Hindlimb muscle (tissue), 1 donor: ENCODE data around the gene ASPRV1. TPM values are rescaled to one million over a fixed set of nuclear protein-coding genes. Genes with fewer than 3 reads are reported as not detected.
"Not testable (repeated sequence)": the region's sequence is repeated elsewhere in the genome, so short reads cannot be mapped to it uniquely, and the experiment has no call there.

Experiments used
- DNase-seq: peaks from one replicate; pipeline ENCODE4 v3.0.0-alpha.2; 2013
- polyA plus RNA-seq: library from polyadenylated mRNA; unstranded; fragments of 120-200 nt; gene quantifications from one replicate; pipeline ENCODE4 v1.2.1, GENCODE V29; 2013; ENCODE audit not compliant: insufficient read length

ASPRV1 gene
- polyA plus RNA-seq, result 3.4 TPM

DNA sequence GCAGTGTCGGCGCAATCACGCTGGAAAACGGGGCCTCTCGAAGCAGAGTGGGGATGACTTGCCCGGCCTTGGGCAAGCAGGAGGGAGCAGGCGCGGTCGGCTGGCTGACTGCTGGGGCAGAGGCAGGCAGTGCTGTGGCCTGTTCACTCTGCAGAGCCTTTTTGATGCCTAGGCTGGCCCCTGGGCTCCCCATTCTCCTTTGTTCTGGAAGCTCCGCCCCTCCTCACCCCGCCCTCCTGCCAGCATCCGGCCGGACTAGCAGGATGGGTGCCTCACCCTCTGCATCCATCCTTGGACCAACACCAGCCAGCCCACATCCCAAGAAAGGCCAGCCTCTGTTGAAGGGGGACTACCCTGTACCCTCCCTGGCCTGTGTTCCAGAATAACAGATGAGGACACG, at the start of gene ASPRV1:
Gene ASPRV1, minus strand, starts transcription at position 136 of the 400 bp plus-strand sequence. CDS start 195 bp downstream, outside the sequence.
- DNase-seq, result no peak

DNA sequence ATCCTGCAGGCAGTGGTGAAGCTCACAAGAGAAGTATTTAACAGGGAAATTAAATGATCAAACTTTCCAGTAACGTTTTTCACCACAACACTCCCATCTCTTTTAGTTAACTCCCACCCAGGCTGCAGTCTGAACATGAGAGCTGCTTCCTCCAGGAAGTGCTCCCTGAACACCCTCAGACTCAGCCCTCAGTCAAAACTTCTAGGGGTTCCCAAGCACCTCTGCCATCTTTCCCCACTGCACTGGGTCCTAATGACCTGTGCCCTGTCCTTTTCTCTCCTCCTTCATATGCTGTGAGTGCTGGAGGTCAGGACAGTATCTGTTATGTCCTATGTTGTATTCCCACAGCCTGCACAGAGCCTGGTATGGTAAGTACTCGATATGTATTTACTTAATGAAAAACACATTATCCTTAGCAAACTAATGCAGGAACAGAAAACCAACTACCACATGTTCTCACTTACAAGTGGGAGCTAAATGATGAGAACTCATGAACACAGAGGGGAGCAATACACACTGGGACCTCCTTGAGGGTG, 49.2 kb upstream of the ASPRV1 start:
- no peak for DNase-seq

DNA sequence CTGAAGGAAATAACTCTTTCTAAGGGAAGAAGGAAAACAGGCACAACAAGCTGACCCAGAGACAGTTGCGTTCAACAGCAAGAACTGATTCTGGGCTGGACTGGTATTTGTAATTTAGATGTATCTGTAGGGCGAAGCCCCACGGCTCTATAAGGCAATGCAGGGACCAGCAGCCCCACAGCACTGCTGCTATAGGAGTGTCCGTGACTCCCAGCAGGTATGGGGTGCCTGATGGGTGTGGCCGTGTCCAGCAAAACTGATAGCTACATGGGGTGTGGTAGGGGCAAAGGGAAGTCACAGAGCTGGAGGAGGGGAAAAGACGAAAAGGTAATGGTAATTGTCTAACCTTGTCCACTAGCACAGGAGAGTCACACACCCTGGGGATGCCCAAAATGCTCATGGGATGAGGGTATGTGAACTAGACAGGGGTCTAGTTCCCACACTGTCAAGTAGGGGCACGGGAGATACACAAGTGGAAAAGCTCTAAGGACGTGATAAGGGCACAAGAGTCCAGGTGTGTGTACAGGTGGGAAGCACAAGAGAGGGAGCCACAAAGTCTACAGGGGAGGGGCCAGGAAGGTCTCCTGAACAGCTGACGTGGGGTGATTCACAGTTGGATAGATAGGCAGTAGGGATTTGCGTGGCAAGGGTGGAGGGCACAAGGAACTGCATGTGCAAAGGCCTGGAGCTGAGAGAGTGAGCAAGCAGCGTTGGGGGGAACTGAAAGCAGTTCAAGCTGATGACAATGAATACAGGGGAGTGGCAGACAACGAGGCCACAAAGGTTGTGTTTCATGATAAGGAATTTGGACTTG, 48.5 kb upstream of the ASPRV1 start:
- DNase-seq, result no peak

GRCh38 chr2:70008290-70008689, 46.9 kb upstream of the ASPRV1 start:
- DNase-seq, result no peak

DNA sequence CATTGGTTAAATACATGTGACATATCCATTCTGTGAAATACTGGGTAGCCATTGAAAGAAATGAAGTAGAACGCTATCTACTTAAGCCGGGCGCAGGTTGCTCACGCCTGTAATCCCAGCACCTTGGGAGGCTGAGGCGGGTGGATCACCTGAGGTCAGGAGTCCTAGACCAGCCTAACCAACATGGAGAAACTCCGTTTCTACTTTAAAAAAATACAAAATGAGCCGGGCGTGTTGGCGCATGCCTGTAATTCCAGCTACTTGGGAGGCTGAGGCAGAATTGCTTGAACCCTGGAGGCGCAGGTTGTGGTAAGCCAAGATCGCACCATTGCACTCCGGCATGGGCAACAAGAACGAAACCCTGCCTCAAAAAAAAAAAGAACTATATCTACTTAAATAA, 45.7 kb upstream of the ASPRV1 start:
- no peak for DNase-seq

- no peak for DNase-seq
Measured at GRCh38 chr2:70006447-70006784, 45.0 kb upstream of the ASPRV1 start.

GRCh38 chr2:70005752-70006446, 44.5 kb upstream of the ASPRV1 start:
- DNase-seq, result no peak

DNA sequence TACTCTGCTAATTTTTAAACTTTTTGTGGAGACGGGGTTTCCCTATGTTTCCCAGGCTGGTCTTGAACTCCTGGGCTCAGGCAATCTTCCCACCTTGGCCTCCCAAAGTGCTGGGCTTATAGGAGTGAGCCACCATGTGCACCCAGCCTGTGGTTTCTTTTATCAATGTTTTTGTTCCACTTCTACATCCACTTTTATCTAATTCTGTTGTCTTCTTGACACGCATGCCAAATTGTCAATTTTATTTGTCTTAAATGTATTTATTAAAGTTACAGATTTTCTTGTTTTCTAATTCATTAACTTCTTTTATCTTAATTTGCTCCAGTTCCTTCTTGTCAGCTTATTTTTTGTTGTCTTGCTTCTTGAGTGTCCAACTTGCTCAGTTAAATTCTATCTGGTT, 43.8 kb upstream of the ASPRV1 start:
- DNase-seq, result no peak

DNA sequence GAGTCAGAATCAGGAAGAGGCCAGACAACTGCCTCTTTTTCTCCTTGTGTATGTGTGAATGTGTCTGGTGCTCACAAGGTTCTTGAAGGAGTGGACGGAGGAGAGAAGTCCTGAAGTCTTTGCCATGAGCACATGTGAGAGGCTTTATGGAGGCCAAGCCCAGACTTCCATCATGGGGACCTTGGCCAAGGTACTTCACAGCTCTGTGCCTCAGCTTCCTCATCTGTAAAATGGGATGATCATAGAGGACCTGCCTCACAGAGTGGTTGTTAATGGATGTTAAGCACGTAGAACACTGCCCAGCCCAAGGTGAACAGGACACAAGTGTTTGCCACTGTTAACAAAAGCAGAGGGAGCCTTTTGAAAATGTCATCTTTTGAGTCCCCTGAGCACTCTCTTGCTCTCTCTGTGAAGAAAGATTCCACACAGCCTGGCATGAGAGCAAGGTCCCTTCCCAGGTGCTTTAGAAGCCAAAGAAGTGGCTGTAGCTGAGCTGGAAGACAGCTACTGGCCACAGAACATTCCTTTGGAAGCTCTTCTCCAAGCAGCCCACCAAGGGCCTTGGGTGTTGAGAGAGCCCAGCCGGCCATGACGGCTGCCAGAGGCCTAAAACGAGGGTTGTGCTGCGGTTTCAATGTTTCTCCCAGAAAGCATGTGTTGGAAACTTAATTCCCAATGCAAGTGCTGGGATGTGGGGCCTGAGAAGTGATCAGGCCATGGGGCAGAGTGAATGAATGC, 41.8 kb upstream of the ASPRV1 start:
- no peak for DNase-seq

GRCh38 chr2:70002241-70002899, 40.9 kb upstream of the ASPRV1 start:
- no peak for DNase-seq

DNA sequence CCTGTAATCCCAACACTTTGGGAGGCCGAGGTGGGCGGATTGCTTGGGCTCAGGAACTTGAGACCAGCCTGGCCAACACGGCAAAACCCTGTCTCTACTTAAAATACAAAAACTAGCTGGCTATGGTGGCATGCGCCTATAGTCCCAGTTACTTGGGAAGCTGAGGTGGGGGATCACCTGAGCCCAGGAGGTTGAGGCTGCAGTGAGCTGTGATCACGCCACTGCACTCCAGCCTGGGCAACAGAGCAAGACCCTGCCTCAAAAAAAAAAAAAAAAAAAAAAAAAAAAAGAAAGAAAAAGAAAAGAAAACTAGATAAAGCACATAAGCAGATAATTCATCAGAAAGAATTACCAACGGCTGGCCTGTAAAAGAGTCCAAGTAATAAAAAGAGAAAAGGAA, 39.1 kb upstream of the ASPRV1 start:
- DNase-seq, result not testable (repeated sequence)

DNA sequence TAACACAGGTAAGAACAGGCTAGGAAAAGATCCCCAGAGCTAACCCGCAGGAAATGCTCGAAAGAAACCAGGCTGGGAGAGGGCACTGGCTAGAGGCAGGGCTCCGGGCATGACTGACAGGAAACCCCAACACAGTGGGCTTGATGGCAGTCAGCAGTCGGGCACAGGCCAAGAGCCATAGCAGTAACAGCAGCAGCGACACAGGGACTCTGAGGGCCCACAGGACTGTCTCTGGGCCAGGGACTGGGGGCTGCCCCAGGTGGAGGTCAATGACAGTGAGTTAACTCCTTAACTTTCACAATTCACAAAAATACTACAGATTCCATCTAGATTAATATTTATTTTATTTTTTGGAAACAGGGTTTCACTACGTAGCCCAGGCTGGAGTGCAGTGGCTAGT, 37.3 kb upstream of the ASPRV1 start:
- DNase-seq, result no peak

DNA sequence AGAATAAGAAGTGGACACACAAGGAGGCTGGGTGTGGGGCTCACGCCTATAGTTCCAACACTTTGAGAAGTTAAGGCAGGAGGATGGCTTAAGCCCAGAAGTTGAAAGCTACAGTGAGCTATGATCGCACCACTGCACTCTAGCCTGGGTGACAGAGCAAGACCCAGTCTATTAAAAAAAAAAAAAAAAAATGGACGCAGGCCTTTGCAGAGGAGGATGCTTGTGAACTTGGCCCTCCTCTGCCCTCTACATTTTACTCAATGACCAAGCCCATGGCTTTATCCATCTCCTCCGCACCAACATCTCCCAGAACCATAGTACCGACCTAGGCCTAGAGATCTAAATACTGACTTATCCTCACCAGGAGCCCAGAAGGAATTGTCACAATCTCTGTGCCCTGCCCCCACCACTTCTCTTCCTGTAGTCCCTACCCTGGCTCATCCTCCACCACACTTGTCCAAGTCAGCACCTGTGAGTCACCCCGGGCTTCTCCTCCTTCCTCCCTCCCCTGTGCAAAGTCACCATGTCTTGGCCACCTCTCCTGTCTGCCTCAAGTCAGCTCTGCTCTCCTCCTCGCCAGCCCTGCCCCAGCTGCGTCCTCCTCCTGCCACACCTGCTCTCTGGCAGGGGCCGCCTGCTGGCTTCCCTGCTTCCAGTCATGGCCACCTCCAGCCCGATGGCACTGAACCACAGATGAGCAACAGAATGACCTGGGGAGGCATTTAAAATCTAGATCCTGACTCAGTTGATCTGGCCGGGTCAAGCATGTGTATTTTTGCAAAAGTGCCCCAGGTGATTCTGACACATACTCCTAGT, 35.8 kb upstream of the ASPRV1 start:
- no peak for DNase-seq

- DNase-seq, result no peak
Measured at GRCh38 chr2:69995511-69995910, 34.1 kb upstream of the ASPRV1 start.

GRCh38 chr2:69994166-69994565, 32.7 kb upstream of the ASPRV1 start:
- DNase-seq, result no peak

DNA sequence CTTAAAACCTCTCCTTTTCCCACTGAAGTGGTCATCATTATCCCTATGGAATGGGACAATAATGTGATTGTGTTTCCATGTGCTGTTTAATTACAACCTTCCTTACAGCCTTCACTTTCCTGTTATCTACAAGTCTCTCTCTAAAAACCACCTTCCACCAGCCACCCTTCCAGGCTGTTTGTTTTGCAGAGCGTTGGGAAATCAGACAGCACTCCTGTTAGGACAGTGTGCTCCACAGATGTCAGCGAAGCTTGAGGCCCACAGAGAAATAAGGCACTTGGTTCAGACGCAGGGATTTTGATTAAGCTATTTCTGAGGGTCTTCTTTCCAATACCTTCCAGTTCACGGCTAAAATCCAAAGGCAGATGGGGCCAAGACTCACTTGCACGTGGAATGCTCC, 32.3 kb upstream of the ASPRV1 start:
- DNase-seq, result no peak

- no peak for DNase-seq
Measured at GRCh38 chr2:69993048-69993565, 31.7 kb upstream of the ASPRV1 start.

DNA sequence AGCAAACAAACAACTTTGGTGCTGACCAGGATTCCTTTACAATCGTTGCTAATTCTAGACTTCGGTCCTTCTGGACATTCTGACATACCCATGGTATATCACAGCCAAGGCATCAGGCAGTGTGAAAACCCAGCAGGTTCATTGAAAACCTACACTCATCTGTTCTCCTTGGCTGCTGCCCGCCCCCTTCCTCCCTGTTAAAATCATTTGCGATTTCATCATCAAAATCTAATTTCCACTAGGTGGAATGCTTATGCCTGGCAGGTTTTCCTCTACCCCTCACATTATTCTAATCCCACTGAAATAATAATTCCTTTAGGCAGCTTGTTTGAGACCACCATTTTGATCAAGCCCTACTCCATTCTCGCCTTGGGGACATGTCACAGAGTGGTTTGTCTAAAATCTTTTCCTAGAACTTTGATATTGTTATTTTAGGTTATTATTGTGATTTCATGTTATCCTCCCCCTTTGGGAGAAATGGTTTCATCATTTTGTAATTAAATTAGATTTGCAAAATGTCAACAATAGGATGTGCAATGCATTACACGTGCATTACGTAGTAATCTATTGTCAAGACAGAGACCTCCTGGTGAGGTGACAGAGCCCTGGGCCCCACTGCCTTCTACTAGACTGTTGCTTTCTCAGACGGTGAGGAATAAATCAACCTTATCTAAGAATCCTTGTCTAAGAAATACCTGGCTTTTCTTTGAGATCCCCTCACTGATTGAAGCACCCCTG, 31.0 kb upstream of the ASPRV1 start:
- no peak for DNase-seq

GRCh38 chr2:69989441-69990105, 28.1 kb upstream of the ASPRV1 start:
- DNase-seq, result no peak

DNA sequence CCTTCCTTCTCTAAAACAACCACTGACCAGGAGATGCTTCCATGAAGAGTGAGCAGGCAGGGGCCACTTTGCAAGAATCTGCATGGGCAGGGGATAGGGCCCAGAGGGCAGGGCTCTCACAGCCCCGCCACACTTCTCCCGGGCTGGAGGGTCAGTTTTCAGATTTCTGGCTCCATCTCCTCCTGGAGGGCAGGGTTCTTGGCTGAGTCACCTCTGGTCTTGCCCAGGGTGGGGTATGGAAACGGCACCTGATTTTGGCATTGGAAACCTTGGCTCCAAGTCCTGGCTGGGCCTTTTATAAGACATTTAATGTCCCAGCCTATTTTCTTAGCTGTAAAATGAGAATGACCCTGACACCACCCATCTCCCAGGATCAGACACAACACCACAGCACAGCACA, 27.6 kb upstream of the ASPRV1 start:
- no peak for DNase-seq
